K562 (cell line): ENCODE data around the gene TMEM87A.

ENCODE experiments used
- CTCF ChIP-seq, 3 experiments: IDR thresholded peaks in 2 of 3; conservative IDR thresholded peaks in 1 of 3; 2 replicates each; pipeline ENCODE4 v1.5.1; 2011 to 2012; ENCODE audit warnings: low read length in 3 of 3, mild to moderate bottlenecking in 3 of 3, control low read depth in 2 of 3, improper control_type of control experiment in 1 of 3, inconsistent platforms in 1 of 3, low read depth in 1 of 3, mixed read lengths in 1 of 3, moderate library complexity in 1 of 3; ENCODE audit not compliant: insufficient read depth in 2 of 3
- EGR1 ChIP-seq: fragments of 450-650 bp; conservative IDR thresholded peaks from 2 replicates; pipeline ENCODE4 v1.6.1; 2017; ENCODE audit warnings: mild to moderate bottlenecking
- JUN ChIP-seq, 2 experiments: sonication (generic) in 1 of 2; formaldehyde crosslinking in 1 of 2; IDR thresholded peaks; 2 replicates each; pipeline versions ENCODE4 v1.6.1 to v1.8.0; 2012 to 2022; ENCODE audit warnings: borderline replicate concordance in 2 of 2, mild to moderate bottlenecking in 2 of 2, improper control_type of control experiment in 1 of 2, low read depth in 1 of 2, low read length in 1 of 2, missing genetic modification reagents in 1 of 2
- MAX ChIP-seq: sonication (generic); formaldehyde crosslinking; IDR thresholded peaks from 2 replicates; pipeline ENCODE4 v1.9.0; 2022; ENCODE audit warnings: mild to moderate bottlenecking, missing genetic modification reagents
- RAD21 ChIP-seq, 2 experiments: fragments of 250-450 bp in 1 of 2; fragments of 450-650 bp in 1 of 2; sonication (Bioruptor Pico) in 1 of 2; formaldehyde crosslinking in 1 of 2; IDR thresholded peaks in 1 of 2; conservative IDR thresholded peaks in 1 of 2; 2 replicates each; pipeline versions ENCODE4 v1.4.0 to v1.8.0; 2020 to 2022; ENCODE audit warnings: mild to moderate bottlenecking in 2 of 2, moderate library complexity in 1 of 2
- SMARCA4 ChIP-seq: fragments of 450-650 bp; IDR thresholded peaks from 2 replicates; pipeline ENCODE4 v1.6.1; 2016
- TFAP4 ChIP-seq: sonication (generic); formaldehyde crosslinking; IDR thresholded peaks from 2 replicates; pipeline ENCODE4 v1.8.0; 2022; ENCODE audit warnings: missing genetic modification reagents, mild to moderate bottlenecking, moderate library complexity, borderline replicate concordance
- THRA ChIP-seq: fragments of 450-650 bp; IDR thresholded peaks from 2 replicates; pipeline ENCODE4 v1.6.1; 2017; ENCODE audit warnings: mild to moderate bottlenecking, moderate library complexity
- ZBTB5 ChIP-seq: fragments of 450-650 bp; IDR thresholded peaks from 2 replicates; pipeline ENCODE4 v1.6.1; 2017; ENCODE audit warnings: antibody characterized with exemption
- ZNF217 ChIP-seq: sonication (generic); formaldehyde crosslinking; IDR thresholded peaks from 2 replicates; pipeline ENCODE4 v1.8.0; 2022; ENCODE audit warnings: mild to moderate bottlenecking, missing genetic modification reagents
- ZNF354B ChIP-seq: fragments of 250-450 bp; sonication (Bioruptor Pico); IDR thresholded peaks from 2 replicates; pipeline ENCODE4 v1.4.0; 2020

- TF ChIP-seq ZNF217 (CRISPR knock-in tag): no peak
- TF ChIP-seq ZNF354B (CRISPR knock-in tag): no peak
- TF ChIP-seq TFAP4: no peak
- TF ChIP-seq THRA: no peak
- TF ChIP-seq RAD21 (CRISPR knock-in tag; conservative IDR thresholded peaks at IDR 0.05 in 1 of 2, IDR thresholded peaks at IDR 0.05 in 1 of 2): no peak
- no peak for TF ChIP-seq MAX
- no peak for TF ChIP-seq JUN (IDR thresholded peaks at IDR 0.05; ENCODE audit: borderline replicate concordance, low read depth, low read length)
- no peak for TF ChIP-seq JUN (CRISPR knock-in tag; IDR thresholded peaks at IDR 0.05; ENCODE audit: borderline replicate concordance)
- no peak for TF ChIP-seq EGR1
- no peak for TF ChIP-seq SMARCA4
- TF ChIP-seq ZBTB5: no peak
- no peak for TF ChIP-seq CTCF (IDR thresholded peaks at IDR 0.05 in 2 of 3, conservative IDR thresholded peaks at IDR 0.05 in 1 of 3; ENCODE audit: insufficient read depth in 2 of 3, low read depth in 1 of 3, low read length in 3 of 3)
These were observed 46.0 kb upstream of the TMEM87A start for GRCh38 chr15:42319206-42319605.
